ENCODE measurements around the gene MRGPRX3.

Gene MRGPRX3

DNA sequence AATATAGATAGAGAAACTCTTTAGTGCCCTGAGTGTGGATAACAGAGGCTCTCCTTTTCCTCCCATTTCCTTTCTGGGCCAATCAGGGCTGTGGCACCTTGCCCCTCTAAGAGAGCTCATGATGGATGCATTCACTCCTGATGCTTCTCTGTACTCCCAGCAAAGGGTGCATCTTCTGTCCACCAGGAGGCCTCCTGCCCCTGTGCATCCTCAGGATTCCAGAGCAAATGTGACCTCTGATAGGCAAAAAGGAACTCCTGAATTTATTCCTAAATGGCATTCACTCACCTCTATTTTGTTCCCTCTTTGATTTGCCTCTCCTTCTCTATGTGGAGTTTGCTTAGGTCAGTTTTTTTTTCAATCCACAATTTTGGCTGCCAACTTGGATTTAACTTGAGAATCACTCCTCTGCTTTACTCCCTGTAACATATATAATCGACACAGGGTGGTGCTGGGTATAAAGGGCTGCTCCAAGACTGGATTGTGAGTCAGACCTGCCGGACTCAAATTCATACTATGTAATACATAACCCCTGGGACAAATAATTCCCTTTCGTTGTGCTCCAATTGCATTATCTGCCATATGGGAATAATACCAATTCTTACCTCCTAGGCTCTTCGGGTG, 39.1 kb downstream of the MRGPRX3 start:
- peak; percentile 15 for DNase-seq

GRCh38 chr11:18172666-18173065, 40.3 kb downstream of the MRGPRX3 start, which contains the start of gene MRGPRX4:
Gene MRGPRX4 (plus strand): TSS chr11:18172837. CDS start chr11:18173257, 420 bp downstream.
- no peak for DNase-seq

GRCh38 chr11:18173225-18173866, 41.0 kb downstream of the MRGPRX3 start:
- no peak for DNase-seq
